ENCODE results near the gene ZNF595.
"Not testable (repeated sequence)": the region's sequence is repeated elsewhere in the genome, so short reads cannot be mapped to it uniquely, and the experiment has no call there.

DNA sequence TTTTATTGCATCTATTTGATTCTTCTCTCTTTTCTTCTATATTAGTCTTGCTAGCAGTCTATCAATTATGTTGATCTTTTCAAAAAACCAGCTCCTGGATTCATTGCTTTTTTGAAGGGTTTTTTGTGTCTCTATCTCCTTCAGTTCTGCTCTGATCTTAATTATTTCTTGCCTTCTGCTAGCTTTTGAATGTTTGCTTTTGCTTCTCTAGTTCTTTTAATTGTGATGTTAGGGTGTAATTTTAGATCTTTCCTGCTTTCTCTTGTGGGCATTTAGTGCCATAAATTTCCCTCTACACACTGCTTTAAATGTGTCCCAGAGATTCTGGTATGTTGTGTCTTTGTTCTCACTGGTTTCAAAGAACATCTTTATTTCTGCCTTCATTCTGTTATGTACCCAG lies 14.9 kb upstream of the ZNF595 start:
- TF ChIP-seq, protein P1, sequence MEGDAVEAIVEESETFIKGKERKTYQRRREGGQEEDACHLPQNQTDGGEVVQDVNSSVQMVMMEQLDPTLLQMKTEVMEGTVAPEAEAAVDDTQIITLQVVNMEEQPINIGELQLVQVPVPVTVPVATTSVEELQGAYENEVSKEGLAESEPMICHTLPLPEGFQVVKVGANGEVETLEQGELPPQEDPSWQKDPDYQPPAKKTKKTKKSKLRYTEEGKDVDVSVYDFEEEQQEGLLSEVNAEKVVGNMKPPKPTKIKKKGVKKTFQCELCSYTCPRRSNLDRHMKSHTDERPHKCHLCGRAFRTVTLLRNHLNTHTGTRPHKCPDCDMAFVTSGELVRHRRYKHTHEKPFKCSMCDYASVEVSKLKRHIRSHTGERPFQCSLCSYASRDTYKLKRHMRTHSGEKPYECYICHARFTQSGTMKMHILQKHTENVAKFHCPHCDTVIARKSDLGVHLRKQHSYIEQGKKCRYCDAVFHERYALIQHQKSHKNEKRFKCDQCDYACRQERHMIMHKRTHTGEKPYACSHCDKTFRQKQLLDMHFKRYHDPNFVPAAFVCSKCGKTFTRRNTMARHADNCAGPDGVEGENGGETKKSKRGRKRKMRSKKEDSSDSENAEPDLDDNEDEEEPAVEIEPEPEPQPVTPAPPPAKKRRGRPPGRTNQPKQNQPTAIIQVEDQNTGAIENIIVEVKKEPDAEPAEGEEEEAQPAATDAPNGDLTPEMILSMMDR (IDR thresholded peaks at IDR 0.05), result not testable (repeated sequence)
- TF ChIP-seq, protein P2, sequence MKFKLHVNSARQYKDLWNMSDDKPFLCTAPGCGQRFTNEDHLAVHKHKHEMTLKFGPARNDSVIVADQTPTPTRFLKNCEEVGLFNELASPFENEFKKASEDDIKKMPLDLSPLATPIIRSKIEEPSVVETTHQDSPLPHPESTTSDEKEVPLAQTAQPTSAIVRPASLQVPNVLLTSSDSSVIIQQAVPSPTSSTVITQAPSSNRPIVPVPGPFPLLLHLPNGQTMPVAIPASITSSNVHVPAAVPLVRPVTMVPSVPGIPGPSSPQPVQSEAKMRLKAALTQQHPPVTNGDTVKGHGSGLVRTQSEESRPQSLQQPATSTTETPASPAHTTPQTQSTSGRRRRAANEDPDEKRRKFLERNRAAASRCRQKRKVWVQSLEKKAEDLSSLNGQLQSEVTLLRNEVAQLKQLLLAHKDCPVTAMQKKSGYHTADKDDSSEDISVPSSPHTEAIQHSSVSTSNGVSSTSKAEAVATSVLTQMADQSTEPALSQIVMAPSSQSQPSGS (CRISPR knock-in tag; IDR thresholded peaks at IDR 0.05; ENCODE audit: borderline replicate concordance, low read depth), result not testable (repeated sequence)
- not testable (repeated sequence) for TF ChIP-seq ELF4 (CRISPR knock-in tag; IDR thresholded peaks at IDR 0.05; ENCODE audit: low read depth); ZNF317 (CRISPR knock-in tag; IDR thresholded peaks at IDR 0.05; ENCODE audit: borderline replicate concordance, low read depth); ZBTB21 (CRISPR knock-in tag; IDR thresholded peaks at IDR 0.05; ENCODE audit: borderline replicate concordance); NR2C2 (CRISPR knock-in tag; IDR thresholded peaks at IDR 0.05); SMAD3 (CRISPR knock-in tag; IDR thresholded peaks at IDR 0.05; ENCODE audit: borderline replicate concordance); ETV6 (CRISPR knock-in tag; IDR thresholded peaks at IDR 0.05); TCF7 (CRISPR knock-in tag; IDR thresholded peaks at IDR 0.05; ENCODE audit: low read depth); NR3C1 (CRISPR knock-in tag; conservative IDR thresholded peaks at IDR 0.05; ENCODE audit: low read depth)
- TF ChIP-seq, protein P3, sequence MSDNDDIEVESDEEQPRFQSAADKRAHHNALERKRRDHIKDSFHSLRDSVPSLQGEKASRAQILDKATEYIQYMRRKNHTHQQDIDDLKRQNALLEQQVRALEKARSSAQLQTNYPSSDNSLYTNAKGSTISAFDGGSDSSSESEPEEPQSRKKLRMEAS (CRISPR knock-in tag; IDR thresholded peaks at IDR 0.05), result not testable (repeated sequence)
